Retina (tissue), 1 donor: ENCODE measurements around the gene PHKG2.
"Not testable (repeated sequence)": the region's sequence is repeated elsewhere in the genome, so short reads cannot be mapped to it uniquely, and the experiment has no call there.

Experiments
- DNase-seq: peaks from one replicate; pipeline ENCODE4 v3.0.0-alpha.2; 2016

Gene PHKG2

GRCh38 chr16:30747799-30748633 is at the start of gene PHKG2:
Gene PHKG2 (plus strand): TSS chr16:30748425. CDS start chr16:30748821, 396 bp downstream.
- DNase-seq: peak; percentile 97

- peak; percentile 83 for DNase-seq
Observed at GRCh38 chr16:30698816-30699614, 49.2 kb upstream of the PHKG2 start, which contains the start of gene SRCAP. Gene SRCAP (plus strand): TSS chr16:30699171. CDS start chr16:30700825, 1,654 bp downstream.

- no peak for DNase-seq
Observed at GRCh38 chr16:30699615-30700099, 48.6 kb upstream of the PHKG2 start.

GRCh38 chr16:30700491-30700890 is 47.7 kb upstream of the PHKG2 start:
- DNase-seq: peak; percentile 54

- no peak for DNase-seq
Observed at GRCh38 chr16:30700971-30701370, 47.3 kb upstream of the PHKG2 start.

GRCh38 chr16:30703071-30703470 is 45.2 kb upstream of the PHKG2 start:
- not testable (repeated sequence) for DNase-seq

GRCh38 chr16:30703971-30704370 is 44.3 kb upstream of the PHKG2 start:
- no peak for DNase-seq

GRCh38 chr16:30706046-30706445 is 42.2 kb upstream of the PHKG2 start:
- no peak for DNase-seq

GRCh38 chr16:30710971-30711370 is 37.3 kb upstream of the PHKG2 start:
- DNase-seq: no peak

- no peak for DNase-seq
Observed at GRCh38 chr16:30711712-30712111, 36.5 kb upstream of the PHKG2 start.

GRCh38 chr16:30715750-30716445 is 32.3 kb upstream of the PHKG2 start:
- no peak for DNase-seq

- DNase-seq: no peak
Observed at GRCh38 chr16:30720086-30720485, 28.1 kb upstream of the PHKG2 start.

GRCh38 chr16:30720694-30721093 is 27.5 kb upstream of the PHKG2 start:
- no peak for DNase-seq

- no peak for DNase-seq
Observed at GRCh38 chr16:30721167-30721566, 27.1 kb upstream of the PHKG2 start.

GRCh38 chr16:30721606-30722005 is 26.6 kb upstream of the PHKG2 start:
- no peak for DNase-seq

- DNase-seq: no peak
Observed at GRCh38 chr16:30722443-30722842, 25.8 kb upstream of the PHKG2 start.

- DNase-seq: no peak
Observed at GRCh38 chr16:30722916-30723315, 25.3 kb upstream of the PHKG2 start.

- DNase-seq: no peak
Observed at GRCh38 chr16:30723725-30724355, 24.4 kb upstream of the PHKG2 start.

GRCh38 chr16:30724641-30725417 is 23.4 kb upstream of the PHKG2 start:
- no peak for DNase-seq

- no peak for DNase-seq
Observed at GRCh38 chr16:30725418-30725792, 22.8 kb upstream of the PHKG2 start.

GRCh38 chr16:30728321-30728720 is 19.9 kb upstream of the PHKG2 start:
- DNase-seq: no peak
